Smooth muscle cell (in vitro differentiated cells): Measurements from ENCODE around the gene NUP205. TPM values are rescaled to one million over a fixed set of nuclear protein-coding genes. Genes with fewer than 3 reads are reported as not detected.

Experiments
- DNase-seq: peaks from one replicate; lab custom pipeline; 2025; ENCODE audit not compliant: unreplicated experiment; lab: John Stamatoyannopoulos, UW
- H2AFZ ChIP-seq: fragments of 200-600 bp; sonication (generic); 2 replicates; pipeline ENCODE4 v1.6.0; 2016; ENCODE audit warnings: antibody characterized with exemption, low read depth, mild to moderate bottlenecking
- H3F3A ChIP-seq: fragments of 200-600 bp; sonication (generic); 2 replicates; pipeline ENCODE4 v1.6.0; 2017; ENCODE audit warnings: antibody characterized with exemption, low read depth
- H3K27ac ChIP-seq: fragments of 200-600 bp; sonication (generic); 2 replicates; pipeline ENCODE4 v1.5.1; 2016; ENCODE audit warnings: low read depth, mild to moderate bottlenecking
- H3K27me3 ChIP-seq: fragments of 200-600 bp; sonication (generic); 2 replicates; pipeline ENCODE4 v1.6.1; 2016; ENCODE audit warnings: low read depth, mild to moderate bottlenecking
- H3K36me3 ChIP-seq: fragments of 200-600 bp; sonication (generic); 2 replicates; pipeline ENCODE4 v1.5.1; 2016; ENCODE audit warnings: low read depth
- H3K4me1 ChIP-seq: fragments of 200-600 bp; sonication (generic); 2 replicates; pipeline ENCODE4 v1.5.1; 2016; ENCODE audit warnings: low read depth
- H3K4me2 ChIP-seq: fragments of 200-600 bp; sonication (generic); 2 replicates; pipeline ENCODE4 v1.6.0; 2016; ENCODE audit warnings: mild to moderate bottlenecking
- H3K4me3 ChIP-seq: fragments of 200-600 bp; sonication (generic); 2 replicates; pipeline ENCODE4 v1.5.1; 2016; ENCODE audit warnings: mild to moderate bottlenecking
- H3K79me2 ChIP-seq: fragments of 200-600 bp; sonication (generic); 2 replicates; pipeline ENCODE4 v1.6.0; 2016; ENCODE audit warnings: low read depth, mild to moderate bottlenecking
- H3K9ac ChIP-seq: fragments of 200-600 bp; sonication (generic); 2 replicates; pipeline ENCODE4 v1.6.0; 2016; ENCODE audit warnings: low read depth
- H3K9me3 ChIP-seq: fragments of 200-600 bp; sonication (generic); replicated peaks from 2 replicates; pipeline ENCODE4 v1.5.1; 2016; ENCODE audit warnings: low read depth
- H4K20me1 ChIP-seq: fragments of 200-600 bp; sonication (generic); 2 replicates; pipeline ENCODE4 v1.6.0; 2016; ENCODE audit warnings: low read depth
- WGBS: methylation state at CpG from one replicate; pipeline ENCODE4 v1.1.7; 2016; ENCODE audit warnings: low lambda C conversion rate; 5-methylcytosine and 5-hydroxymethylcytosine counted together
- polyA plus RNA-seq: library from polyadenylated mRNA; unstranded; fragments of >200 nt; fragmentation: Nextera tagmentation; extraction: Ambion mirVana; gene quantifications from 2 replicates; pipeline ENCODE4 v1.2.1, GENCODE V29; 2016
- total RNA-seq: library from RNA; depleted of rRNA; stranded (reverse); fragments of >200 nt; gene quantifications from 2 replicates; pipeline ENCODE4 v1.2.3, GENCODE V29; 2014
- TF ChIP-seq, protein P1 (sequence below): fragments of 200-600 bp; sonication (generic); IDR thresholded peaks from 2 replicates; pipeline ENCODE4 v1.5.1; 2017; ENCODE audit warnings: borderline replicate concordance, mild to moderate bottlenecking, antibody characterized with exemption; ENCODE audit not compliant: insufficient read depth, poor library complexity, severe bottlenecking

NUP205 gene
- total and polyA plus RNA-seq, 2 experiments from 2014 or later = 17.3 to 69.6 TPM

DNA sequence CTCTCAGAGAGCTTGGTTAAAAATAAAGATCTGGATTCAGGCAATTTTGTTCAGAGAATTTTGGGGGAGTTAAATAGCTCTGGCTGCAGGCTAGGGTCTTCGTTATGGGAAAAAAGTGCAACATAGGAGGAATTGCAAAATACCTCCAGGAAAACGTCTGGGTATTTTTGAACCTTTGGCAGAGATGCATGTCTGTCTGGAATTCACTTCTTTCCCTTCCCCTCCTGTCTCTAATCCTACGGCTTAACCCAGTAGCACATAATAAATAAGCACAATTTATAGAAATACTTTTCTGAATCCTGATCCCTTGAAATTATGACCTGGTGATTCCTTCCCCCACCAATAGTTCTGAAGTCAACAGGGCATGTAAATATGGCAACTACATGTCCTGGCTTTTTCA, 19.3 kb upstream of the NUP205 start:
- H2AFZ ChIP-seq = no peak overlapping the region
- no peak overlapping the region for H3K27ac ChIP-seq
- H3K36me3 ChIP-seq = no peaks in the 10 kb centered on the region
- no peaks in the 10 kb centered on the region for H3K9me3 ChIP-seq
- H3K4me1 ChIP-seq = peaks cover 4% of the 10 kb centered on the region
- DNase-seq = no peak
- no peaks in the 10 kb centered on the region for H3K27me3 ChIP-seq
- 55% methylated on average over 3 of the region's 3 CpGs for WGBS
- no peak overlapping the region for H3K9ac ChIP-seq
- H4K20me1 ChIP-seq = no peaks in the 10 kb centered on the region
- no peaks in the 10 kb centered on the region for H3F3A ChIP-seq
- no peaks in the 10 kb centered on the region for H3K79me2 ChIP-seq
- TF ChIP-seq, protein P1, sequence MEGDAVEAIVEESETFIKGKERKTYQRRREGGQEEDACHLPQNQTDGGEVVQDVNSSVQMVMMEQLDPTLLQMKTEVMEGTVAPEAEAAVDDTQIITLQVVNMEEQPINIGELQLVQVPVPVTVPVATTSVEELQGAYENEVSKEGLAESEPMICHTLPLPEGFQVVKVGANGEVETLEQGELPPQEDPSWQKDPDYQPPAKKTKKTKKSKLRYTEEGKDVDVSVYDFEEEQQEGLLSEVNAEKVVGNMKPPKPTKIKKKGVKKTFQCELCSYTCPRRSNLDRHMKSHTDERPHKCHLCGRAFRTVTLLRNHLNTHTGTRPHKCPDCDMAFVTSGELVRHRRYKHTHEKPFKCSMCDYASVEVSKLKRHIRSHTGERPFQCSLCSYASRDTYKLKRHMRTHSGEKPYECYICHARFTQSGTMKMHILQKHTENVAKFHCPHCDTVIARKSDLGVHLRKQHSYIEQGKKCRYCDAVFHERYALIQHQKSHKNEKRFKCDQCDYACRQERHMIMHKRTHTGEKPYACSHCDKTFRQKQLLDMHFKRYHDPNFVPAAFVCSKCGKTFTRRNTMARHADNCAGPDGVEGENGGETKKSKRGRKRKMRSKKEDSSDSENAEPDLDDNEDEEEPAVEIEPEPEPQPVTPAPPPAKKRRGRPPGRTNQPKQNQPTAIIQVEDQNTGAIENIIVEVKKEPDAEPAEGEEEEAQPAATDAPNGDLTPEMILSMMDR = no peak
- H3K4me2 ChIP-seq = no peak overlapping the region
- H3K4me3 ChIP-seq = no peak overlapping the region

DNA sequence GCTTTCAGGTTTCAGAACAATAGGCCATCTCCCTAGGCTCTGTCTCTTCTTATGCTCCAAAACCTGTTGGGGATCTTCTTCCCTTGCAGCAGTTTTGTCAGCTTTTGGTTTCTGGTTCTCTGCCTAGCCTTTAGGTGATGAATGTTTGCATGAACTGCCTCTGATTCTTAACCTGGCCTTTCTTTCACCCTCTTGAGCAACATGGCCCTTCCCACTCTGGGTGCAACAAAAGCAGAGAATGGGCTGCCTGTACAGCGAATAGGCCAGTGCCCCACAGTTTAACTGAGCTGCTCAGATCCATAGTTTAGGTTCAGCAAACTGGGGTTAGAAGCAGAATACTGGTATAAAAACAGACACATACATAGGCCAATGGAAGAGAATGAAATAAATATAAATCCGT, 18.1 kb upstream of the NUP205 start:
- no peaks in the 10 kb centered on the region for H3K9me3 ChIP-seq

DNA sequence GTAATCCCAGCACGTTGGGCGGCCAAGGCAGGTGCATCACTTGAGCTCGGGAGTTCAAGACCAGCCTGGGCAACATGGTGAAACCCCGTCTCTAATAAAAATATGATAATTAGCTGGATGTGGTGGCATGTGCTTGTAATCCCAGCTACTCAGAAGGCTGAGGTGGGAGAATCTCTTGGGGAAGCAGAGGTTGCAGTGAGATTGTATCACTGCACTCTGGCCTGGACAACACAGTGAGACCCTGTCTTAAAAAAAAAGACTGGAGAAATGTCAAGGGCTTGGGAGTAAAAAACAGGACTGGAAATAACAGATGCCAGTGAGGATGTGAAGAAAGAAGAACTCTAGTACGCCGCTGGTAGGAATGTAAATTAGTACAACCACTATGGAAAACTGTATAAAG, 16.7 kb upstream of the NUP205 start:
- DNase-seq = no peak
- Histone ChIP-seq H3K4me2 (no peak overlapping the region), H3K9me3 (no peaks in the 10 kb centered on the region), H3K27me3 (no peaks in the 10 kb centered on the region), H3F3A (no peaks in the 10 kb centered on the region), H3K4me3 (no peak overlapping the region), H2AFZ (no peak overlapping the region), H4K20me1 (no peaks in the 10 kb centered on the region), H3K4me1 (peaks cover 4% of the 10 kb centered on the region), H3K36me3 (no peaks in the 10 kb centered on the region), H3K27ac (no peak overlapping the region), H3K9ac (no peak overlapping the region), H3K79me2 (no peaks in the 10 kb centered on the region)
- TF ChIP-seq, protein P1 = no peak
- 92% methylated on average over 6 of the region's 6 CpGs for WGBS

More for the DNA sequence above, 18.1 kb upstream of the NUP205 start:
- WGBS = 94% methylated on average over 2 of the region's 2 CpGs
- H4K20me1 ChIP-seq = no peaks in the 10 kb centered on the region
- no peaks in the 10 kb centered on the region for H3K27me3 ChIP-seq
- H3K4me2 ChIP-seq = no peak overlapping the region
- peaks cover 4% of the 10 kb centered on the region for H3K4me1 ChIP-seq
- no peak overlapping the region for H2AFZ ChIP-seq
- TF ChIP-seq, protein P1 = no peak
- no peak overlapping the region for H3K4me3 ChIP-seq
- no peak overlapping the region for H3K9ac ChIP-seq
- H3K27ac ChIP-seq = no peak overlapping the region
- no peaks in the 10 kb centered on the region for H3K79me2 ChIP-seq
- H3F3A ChIP-seq = no peaks in the 10 kb centered on the region
- no peaks in the 10 kb centered on the region for H3K36me3 ChIP-seq
- no peak for DNase-seq

DNA sequence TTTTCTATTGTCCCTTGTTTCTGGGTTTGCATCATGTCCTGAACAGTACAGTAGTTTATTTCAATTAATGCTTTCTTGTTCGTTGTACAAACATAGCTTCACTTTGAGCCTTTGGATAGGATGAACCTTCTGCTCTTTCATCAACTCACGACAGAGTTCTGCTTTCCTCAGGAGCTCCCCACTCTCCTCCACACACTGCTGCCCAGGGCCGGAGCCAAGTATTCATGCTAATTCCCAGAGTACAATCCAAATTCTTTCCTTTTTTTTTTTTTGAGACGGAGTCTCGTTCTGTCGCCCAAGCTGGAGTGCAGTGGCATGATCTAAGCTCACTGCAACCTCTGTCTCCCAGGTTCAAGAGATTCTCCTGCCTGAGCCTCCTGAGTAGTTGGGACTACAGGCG, 7.5 kb upstream of the NUP205 start:
- H3K27me3 ChIP-seq = no peaks in the 10 kb centered on the region
- TF ChIP-seq, protein P1 = no peak
- no peak overlapping the region for H3K4me3 ChIP-seq
- 92% methylated on average over 7 of the region's 7 CpGs for WGBS
- H2AFZ ChIP-seq = no peak overlapping the region
- no peak overlapping the region for H3K27ac ChIP-seq
- DNase-seq = no peak
- no peak overlapping the region for H3K4me2 ChIP-seq
- no peaks in the 10 kb centered on the region for H3K79me2 ChIP-seq
- no peaks in the 10 kb centered on the region for H3K36me3 ChIP-seq
- no peaks in the 10 kb centered on the region for H3K9me3 ChIP-seq
- no peaks in the 10 kb centered on the region for H3F3A ChIP-seq
- H3K9ac ChIP-seq = no peak overlapping the region
- H3K4me1 ChIP-seq = no peaks in the 10 kb centered on the region
- no peaks in the 10 kb centered on the region for H4K20me1 ChIP-seq
